SK-N-SH treated with all-trans-retinoic acid at 6 μM for 48 hours (cell line): Measurements from ENCODE around the gene HASPIN.

Source experiments
- ARNTL ChIP-seq: fragments of 450-650 bp; formaldehyde crosslinking; IDR thresholded peaks from 2 replicates; pipeline ENCODE4 v1.5.0; 2020; ENCODE audit warnings: low read depth, mild to moderate bottlenecking, moderate library complexity, borderline replicate concordance
- CREB5 ChIP-seq: fragments of 250-450 bp; sonication (Bioruptor Pico); IDR thresholded peaks from 2 replicates; pipeline ENCODE4 v1.5.1; 2020; ENCODE audit warnings: low read depth, mild to moderate bottlenecking, moderate library complexity
- CSDC2 ChIP-seq: fragments of 250-450 bp; sonication (Bioruptor Pico); IDR thresholded peaks from 2 replicates; pipeline ENCODE4 v1.5.0; 2020; ENCODE audit warnings: mild to moderate bottlenecking, moderate library complexity
- PATZ1 ChIP-seq: fragments of 250-450 bp; sonication (Bioruptor Pico); IDR thresholded peaks from 2 replicates; pipeline ENCODE4 v1.8.0; 2020; ENCODE audit warnings: mild to moderate bottlenecking, moderate library complexity, borderline replicate concordance
- RARB ChIP-seq: fragments of 250-450 bp; sonication (Bioruptor Pico); IDR thresholded peaks from 2 replicates; pipeline ENCODE4 v1.8.0; 2021; ENCODE audit warnings: mild to moderate bottlenecking, moderate library complexity
- ZC3H10 ChIP-seq: fragments of 250-450 bp; sonication (Bioruptor Pico); IDR thresholded peaks from 2 replicates; pipeline ENCODE4 v1.5.1; 2021; ENCODE audit warnings: mild to moderate bottlenecking, moderate library complexity
- ZNF565 ChIP-seq: fragments of 450-650 bp; formaldehyde crosslinking; conservative IDR thresholded peaks from 2 replicates; pipeline ENCODE4 v1.5.0; 2020; ENCODE audit warnings: low read depth, mild to moderate bottlenecking, moderate library complexity

GRCh38 chr17:3738562-3739295 is 15.0 kb downstream of the HASPIN start:
- TF ChIP-seq PATZ1 (no peak), RARB (CRISPR knock-in tag) (no peak), ZNF565 (no peak), ZC3H10 (no peak), CREB5 (CRISPR knock-in tag) (no peak), ARNTL (CRISPR knock-in tag) (no peak), CSDC2 (CRISPR knock-in tag) (no peak)
